ENCODE measurements around the gene OSBPL6.

- TF ChIP-seq FOXA1 (IDR thresholded peaks at IDR 0.05) (no peak), BHLHE40 (IDR thresholded peaks at IDR 0.05; ENCODE audit: borderline replicate concordance) (no peak), CTBP1 (IDR thresholded peaks at IDR 0.05; ENCODE audit: borderline replicate concordance) (no peak), FOXK2 (IDR thresholded peaks at IDR 0.05) (no peak)
These were observed 52.9 kb downstream of the OSBPL6 start for GRCh38 chr2:178247250-178247649.
